A204.1 (cell line): ENCODE measurements around the gene PRSS36.
A peak's percentile ranks its signal among the peaks of the same experiment; 100 is the strongest.
"Not testable (repeated sequence)": the region's sequence is repeated elsewhere in the genome, so short reads cannot be mapped to it uniquely, and the experiment has no call there.

ENCODE experiments used
- FAIRE-seq: peaks from 2 replicates; lab custom pipeline; 2012; peaks lifted over from hg19 to GRCh38; lab: Jason Lieb, UNC

The PRSS36 gene

GRCh38 chr16:31183432-31184428 is 33.9 kb upstream of the PRSS36 start:
- FAIRE-seq: no peak

GRCh38 chr16:31182391-31182790 is 32.5 kb upstream of the PRSS36 start:
- no peak for FAIRE-seq

- FAIRE-seq: no peak
Observed at GRCh38 chr16:31181102-31181830, 31.4 kb upstream of the PRSS36 start.

- no peak for FAIRE-seq
Observed at GRCh38 chr16:31179747-31180459, 30.0 kb upstream of the PRSS36 start, which contains the start of gene FUS. FUS (plus strand) TSS chr16:31180139; CDS start chr16:31180215, 76 bp downstream.

GRCh38 chr16:31179219-31179746 is 29.4 kb upstream of the PRSS36 start:
- FAIRE-seq: no peak

GRCh38 chr16:31177136-31177535 is 27.3 kb upstream of the PRSS36 start:
- FAIRE-seq: no peak

GRCh38 chr16:31170048-31170447 is 20.2 kb upstream of the PRSS36 start:
- not testable (repeated sequence) for FAIRE-seq

- no peak for FAIRE-seq
Observed at GRCh38 chr16:31168848-31169247, 19.0 kb upstream of the PRSS36 start.

- FAIRE-seq: no peak
Observed at GRCh38 chr16:31167315-31167714, 17.4 kb upstream of the PRSS36 start.

GRCh38 chr16:31157136-31157535 is 7.3 kb upstream of the PRSS36 start:
- FAIRE-seq: no peak

GRCh38 chr16:31150976-31151375 is 1.1 kb upstream of the PRSS36 start:
- not testable (repeated sequence) for FAIRE-seq

- no peak for FAIRE-seq
Observed at GRCh38 chr16:31149332-31149731, 534 bp downstream of the PRSS36 start.

GRCh38 chr16:31148896-31149295 is 970 bp downstream of the PRSS36 start:
- FAIRE-seq: no peak

GRCh38 chr16:31148281-31148728 is 1.6 kb downstream of the PRSS36 start:
- FAIRE-seq: no peak

GRCh38 chr16:31147574-31147973 is 2.3 kb downstream of the PRSS36 start:
- FAIRE-seq: no peak

GRCh38 chr16:31145398-31145990 is 4.4 kb downstream of the PRSS36 start:
- no peak for FAIRE-seq

GRCh38 chr16:31144418-31144817 is 5.4 kb downstream of the PRSS36 start:
- not testable (repeated sequence) for FAIRE-seq

- FAIRE-seq: no peak
Observed at GRCh38 chr16:31143694-31144148, 6.1 kb downstream of the PRSS36 start.

- no peak for FAIRE-seq
Observed at GRCh38 chr16:31143011-31143693, 6.7 kb downstream of the PRSS36 start.

- peak; percentile 95 for FAIRE-seq
Observed at GRCh38 chr16:31142109-31143010, 7.5 kb downstream of the PRSS36 start.
